CD4-positive, alpha-beta T cell treated with Interleukin-15 for 4 hours (primary cell): ENCODE data around the gene COL6A2.
"Not testable (repeated sequence)": the region's sequence is repeated elsewhere in the genome, so short reads cannot be mapped to it uniquely, and the experiment has no call there.

Source experiments
- DNase-seq: peaks from one replicate; pipeline ENCODE4 v3.0.0-alpha.2; 2020; ENCODE audit warnings: low spot score

COL6A2 gene

DNA sequence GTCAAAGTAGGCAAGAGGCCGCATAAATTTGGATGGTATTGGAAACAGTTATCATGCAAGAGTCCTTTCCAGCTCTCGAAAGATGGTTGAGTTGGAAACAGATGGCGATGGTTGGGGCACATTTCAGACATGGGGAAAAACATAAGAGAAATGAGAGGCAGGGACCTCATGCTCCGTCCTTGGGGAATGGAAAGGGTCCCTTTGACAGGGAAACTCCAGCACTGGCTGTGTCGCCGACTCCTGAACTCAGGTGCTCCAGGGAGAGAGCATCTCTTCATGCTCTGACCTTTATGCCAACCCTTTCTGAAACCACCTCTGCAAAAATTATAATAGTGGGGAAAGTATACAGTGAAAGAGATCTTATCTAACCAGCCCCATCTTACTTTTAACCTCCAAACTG is 36.8 kb upstream of the COL6A2 start:
- no peak for DNase-seq

DNA sequence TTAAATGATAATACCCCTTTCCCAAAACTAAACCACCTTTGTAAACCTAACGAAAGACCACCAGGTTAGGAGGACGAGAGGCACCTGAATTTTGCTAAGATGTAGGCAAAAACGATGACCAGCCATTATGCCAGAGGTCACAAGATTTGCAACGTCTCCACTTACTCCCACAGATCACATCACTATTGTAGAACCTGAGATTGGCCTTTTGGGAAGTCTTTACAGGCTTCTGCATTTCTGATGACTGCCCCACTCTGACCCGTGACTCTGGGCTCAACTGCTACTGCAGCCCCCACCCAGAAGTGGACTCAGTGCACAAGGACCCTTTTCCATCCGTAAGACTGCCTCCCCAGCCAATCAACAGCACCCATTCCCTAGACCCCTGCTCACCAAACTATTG is 36.4 kb upstream of the COL6A2 start:
- no peak for DNase-seq

DNA sequence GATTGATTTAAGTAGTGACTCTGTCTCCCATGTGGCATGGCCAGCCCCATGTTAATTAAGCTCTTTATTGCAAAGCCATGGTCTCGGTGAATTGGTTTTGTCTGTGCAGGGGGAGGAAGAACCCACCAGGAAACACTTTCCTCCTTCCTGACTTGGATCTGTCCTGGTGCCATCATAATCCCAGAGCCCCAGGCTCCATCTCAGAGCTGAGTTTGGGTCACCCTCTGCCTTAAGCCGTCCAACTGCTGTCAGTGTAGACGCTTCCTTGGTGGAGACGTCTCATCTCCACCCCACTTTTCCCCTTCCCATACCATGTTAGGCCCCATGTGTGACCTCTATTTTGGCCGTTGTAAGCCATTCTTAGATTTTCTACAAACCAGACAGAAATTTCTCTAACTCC is 36.0 kb upstream of the COL6A2 start:
- DNase-seq = no peak

DNA sequence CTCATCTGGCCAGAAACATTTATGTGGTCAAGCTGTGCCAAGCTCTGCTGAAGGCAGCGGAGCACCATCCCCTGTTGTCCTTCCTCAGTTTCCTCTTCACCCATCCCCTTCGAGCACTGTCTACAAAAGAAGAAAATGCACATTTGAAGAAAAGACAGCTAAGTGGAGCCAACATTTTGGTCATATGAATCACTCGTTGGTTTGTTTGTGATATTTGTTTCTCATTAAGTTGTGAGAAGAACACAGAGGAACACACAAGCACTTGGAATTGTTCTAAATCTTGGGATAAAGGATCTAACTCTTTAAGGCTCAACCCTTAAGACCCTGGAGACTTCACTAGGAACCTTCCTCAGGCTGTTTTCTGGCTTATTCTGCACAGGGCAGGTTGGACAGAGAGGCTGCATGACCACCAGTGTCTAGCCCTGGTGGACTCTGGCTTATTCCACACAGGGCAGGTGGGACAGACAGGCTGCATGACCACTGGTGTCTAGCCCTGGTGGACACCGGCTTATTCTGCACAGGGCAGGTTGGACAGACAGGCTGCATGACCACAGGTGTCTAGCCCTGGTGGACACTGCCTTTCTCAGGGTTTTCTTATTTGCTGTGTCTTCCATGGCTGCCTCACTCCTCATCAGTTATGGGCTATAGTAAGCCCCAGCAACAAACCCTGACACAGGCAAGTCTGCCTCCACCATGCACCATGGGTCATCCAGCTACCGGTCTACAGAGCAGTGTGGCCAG is 35.3 kb upstream of the COL6A2 start:
- DNase-seq = no peak

DNA sequence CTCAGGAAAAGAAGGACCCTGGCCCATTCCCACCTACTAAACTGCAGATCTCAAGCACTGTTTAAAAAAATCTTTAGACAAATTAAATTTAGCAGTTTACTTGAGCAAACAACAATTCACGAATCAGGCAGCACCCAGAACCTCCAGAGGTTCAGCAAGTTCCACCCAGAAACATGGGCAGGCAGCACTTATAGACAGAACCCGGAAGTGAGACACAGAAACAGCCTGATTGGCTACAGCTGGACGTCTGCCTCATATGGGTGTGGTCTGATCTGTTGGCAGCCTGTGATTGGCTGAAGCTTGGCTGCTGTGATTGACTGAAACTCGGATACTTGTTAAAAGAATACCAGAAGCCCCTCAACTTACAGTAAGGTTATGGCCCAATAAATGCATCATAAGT is 34.7 kb upstream of the COL6A2 start:
- DNase-seq = no peak

DNA sequence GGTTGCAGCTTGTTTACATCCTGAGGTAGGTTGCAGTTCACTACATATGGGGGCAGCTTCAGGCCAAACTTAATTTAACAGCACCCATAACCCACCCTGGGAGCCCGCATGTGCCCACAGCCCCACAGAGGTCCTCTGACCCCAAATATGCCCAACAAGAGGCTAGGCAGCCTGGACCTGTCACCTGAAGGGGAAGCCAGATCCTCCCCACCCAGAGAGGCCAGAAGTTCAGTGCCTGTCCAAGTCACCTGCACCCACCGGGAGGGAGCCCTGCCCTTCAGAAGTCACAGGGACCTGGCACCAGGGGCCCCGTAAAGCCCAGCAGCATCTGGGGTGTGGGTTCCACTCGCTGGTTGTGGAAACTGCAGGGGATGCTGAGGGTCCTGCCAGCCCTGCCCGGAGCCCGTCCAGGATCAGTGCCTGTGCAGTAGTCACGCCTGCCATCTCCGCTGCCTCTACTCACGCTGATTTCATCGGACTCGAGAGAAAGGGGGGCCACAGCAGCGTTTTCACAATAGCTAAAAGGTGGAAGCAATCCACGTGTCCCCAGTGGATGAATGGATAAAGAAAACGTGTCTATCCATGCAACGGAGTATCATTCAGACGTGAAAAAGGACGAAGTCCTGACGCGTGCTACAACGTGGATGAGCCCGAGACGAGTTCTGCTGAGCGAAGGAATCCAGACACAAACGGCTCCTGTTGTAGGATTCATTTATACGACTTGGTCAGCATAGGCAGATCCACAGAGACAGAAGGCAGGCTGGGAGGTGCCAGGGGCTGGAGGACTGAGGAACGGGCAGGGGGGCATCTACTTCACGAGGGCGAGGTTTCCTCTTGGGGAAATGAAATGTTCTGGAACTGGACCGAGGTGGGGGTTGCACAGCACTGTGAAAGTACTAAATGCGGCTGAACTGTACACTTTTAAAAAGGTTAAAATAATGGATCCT is 33.9 kb upstream of the COL6A2 start:
- DNase-seq = no peak

DNA sequence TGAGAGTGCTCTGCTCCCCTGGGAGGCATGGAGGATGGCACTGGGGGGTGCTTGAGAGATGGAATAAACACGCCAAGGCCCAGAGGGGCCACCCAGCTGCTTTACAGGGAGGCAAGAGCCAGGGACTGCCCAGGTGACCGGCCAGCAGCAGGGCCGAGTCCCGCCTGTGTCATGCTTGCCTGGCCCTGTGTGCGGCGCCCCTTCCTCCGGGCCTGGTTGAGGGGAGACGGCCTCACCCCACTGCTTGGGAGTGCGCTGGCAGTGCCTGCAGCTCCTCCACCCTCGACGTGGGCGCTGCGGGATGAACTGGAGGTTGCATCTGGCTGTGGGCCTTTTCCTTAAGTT is 33.1 kb upstream of the COL6A2 start:
- no peak for DNase-seq

DNA sequence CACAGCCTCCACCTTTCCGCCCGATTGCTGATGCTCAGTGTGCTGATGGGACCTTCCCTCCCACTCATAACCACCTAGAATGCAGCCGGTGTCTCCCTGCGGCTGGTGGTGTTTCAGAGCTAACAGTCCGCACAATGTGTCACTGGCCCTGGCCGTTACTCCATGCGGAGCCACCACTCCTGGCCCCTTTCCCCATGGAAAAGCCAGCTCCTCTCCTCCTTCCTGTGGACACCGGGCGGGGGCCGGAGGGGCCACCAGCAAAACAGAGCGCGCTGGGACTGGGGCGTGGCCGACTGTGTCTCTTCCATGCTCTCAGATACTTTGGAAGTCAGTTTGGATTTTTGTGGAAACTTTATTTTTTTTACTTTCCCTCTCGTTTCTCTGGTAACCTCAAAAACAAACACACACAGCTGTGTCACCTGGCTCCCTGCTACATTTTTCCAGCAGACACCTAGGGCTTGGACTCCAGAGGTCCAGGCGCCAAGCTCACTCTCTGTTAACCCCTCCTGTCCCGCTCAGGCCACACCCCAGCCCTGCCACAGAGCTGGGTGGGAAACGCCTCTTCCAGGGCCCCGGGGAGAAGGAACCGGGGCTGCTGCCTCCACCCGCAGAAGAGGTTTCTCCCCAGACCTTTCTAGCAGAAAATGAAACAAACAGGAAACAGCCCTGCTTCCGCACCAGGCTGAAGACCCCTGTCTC is 32.5 kb upstream of the COL6A2 start:
- no peak for DNase-seq

DNA sequence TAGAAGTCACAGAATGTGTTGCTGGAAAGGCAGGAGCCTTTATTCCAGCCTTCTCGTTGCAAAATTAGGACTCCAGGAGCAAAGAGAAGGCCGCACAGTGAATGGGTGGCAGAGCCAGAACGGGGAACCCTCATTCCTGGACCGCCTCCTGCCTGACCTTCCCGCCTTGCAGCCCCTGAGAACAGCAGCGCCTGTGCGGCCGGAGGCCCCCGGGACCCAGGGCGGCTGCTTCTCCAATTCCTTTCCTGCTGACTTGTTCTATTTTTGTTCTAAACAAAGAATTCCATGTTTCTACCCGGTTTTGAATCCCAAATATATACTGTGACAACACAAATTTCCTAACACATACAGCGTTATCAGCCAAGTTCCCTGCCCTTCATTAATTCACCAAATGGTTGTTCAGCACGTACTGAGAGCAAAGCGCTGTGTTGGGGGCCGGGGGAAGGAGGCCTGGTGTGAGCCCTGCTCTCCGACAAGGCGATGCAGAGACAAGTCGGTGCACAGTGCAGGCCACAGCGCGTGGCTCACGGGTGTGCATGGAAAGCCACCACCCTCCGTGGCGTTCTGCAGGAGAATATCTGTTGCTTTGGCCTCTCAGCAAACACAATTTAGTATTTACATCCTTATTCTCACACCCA is 31.9 kb upstream of the COL6A2 start:
- no peak for DNase-seq

DNA sequence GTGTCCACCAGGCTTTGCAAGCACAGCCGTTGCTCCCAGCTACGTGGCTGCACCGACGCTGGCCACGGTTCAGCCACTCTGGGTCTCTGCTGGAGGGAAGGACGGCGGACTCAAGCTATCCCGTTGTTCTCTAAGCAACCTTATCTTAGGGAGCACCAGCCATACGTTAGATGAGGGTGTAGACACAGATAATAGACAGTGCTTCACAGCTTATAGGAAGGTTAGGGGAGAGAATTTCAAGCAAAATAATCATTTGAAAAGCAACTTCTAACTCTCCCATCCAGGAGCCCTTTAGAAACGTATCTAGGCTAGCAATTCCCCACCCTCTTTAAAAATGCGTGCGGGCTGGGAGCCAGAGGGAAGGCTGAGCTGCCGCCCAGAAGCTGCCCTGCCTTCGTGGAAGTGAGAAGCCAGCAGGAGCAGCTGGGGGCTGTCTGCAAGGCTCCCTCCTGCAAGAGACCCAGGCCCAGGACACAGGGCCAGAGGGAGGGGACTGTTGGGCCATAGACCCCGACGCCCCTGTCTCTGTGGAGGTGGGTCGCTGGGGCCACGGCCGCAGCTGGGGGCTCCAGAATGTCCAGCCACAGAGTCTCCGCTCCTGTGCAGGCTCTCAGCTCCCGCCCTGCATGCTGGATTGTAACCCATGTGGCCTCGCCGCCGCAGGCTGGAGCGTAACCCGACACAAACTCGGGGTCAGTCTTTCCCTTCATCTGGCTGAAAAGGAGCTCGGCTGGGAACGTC is 31.2 kb upstream of the COL6A2 start:
- no peak for DNase-seq

DNA sequence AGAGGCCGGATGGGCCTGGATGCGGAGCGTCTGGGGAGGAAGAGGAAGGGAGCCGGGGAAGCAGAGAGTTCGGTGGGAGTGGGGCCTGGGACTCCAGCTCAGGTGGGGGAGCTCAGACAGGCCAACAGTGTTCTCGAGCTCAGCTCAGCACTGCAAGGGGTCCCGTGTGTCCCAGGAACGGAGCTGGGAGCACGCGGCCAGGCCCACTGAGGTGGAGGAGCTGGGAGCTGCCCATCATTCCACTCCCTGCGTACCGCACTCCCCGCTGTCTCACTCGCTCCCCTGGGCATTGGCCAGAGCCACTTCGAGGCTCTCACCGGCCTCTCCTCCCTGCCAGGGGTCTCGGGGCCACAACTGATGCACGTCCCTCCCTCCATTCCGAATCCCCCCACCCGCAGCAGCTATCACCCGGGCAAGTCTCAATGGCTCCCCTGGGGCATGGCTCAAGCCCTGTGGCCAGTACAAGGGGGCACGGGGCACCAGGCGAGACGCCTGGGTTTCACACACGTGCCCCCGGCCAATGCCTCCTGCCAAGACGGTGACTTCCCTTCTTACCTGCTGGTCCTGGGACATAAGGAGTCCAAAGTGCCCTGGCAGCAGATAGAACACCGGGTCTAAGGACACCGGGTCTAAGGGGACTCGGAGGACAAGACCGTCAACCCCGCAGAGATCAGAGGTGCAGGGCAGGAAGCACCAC is 30.3 kb upstream of the COL6A2 start:
- DNase-seq = no peak

DNA sequence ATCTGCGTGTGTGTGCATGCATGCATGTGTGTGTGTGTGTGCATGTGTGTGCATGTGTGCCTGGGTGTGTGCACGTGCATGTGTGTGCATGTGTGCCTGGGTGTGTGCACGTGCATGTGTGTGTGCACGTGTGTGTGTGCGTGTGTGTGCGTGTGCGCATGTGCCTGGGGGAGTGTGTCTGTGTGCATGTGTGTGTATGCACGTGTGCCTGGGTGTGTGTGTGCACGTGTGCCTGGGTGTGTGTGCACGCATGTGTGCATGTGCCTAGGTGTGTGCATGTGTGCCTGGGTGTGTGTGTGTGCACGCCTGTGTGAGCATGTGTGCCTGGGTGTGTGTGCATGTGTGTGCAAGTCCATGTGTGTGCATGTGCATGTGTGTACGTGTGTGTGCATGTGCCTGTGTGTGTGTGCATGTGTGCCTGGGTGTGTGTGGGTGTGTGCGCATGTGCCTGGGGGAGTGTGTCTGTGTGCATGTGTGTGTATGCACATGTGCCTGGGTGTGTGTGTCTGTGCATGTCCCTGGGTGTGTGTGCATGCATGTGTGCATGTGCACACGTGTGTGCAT is 29.3 kb upstream of the COL6A2 start:
- DNase-seq = no peak

DNA sequence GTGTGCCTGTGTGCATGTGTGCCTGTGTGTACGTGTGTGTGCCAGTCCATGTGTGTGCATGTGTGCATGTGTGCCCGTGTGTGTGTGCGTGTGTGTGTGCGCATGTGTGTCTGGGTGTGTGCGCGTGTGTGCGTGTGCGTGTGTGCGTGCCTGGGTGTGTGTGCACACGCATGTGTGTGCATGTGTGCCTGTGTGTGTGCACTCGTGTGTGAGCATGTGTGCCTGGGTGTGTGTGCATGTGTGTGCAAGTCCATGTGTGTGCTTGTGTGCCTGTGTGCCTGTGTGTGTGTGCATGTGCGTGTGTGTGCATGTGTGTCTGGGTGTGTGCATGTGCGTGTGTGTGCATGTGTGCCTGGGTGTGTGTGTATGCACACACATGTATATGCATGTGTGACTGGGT is 28.7 kb upstream of the COL6A2 start:
- no peak for DNase-seq

DNA sequence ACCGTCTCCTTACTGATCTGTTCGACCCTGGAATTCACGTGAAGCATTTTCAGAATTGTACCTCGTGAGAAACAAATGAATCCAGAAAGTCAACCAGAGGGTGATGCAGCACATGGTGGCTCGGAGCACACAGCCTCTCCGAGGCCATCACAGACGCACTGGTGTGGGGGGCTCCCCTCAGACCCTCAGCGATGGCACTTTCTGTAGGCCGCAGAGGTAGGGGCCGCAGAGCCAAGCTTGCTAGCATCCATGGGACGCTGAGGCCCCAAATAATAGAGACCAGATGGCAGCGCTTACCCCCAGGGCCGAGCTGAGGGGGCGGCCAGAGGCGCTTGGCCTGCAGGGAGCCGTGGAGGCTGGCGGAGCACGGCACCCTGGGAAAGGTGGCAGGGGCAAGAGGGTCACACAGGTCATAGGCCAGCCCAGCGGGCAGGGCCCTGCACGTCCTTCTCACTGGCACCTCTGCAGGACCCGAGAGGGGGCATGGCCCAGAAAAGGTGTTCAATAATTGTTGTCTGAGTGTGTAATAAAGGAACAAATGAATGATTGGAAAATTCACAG is 28.1 kb upstream of the COL6A2 start:
- DNase-seq = no peak

DNA sequence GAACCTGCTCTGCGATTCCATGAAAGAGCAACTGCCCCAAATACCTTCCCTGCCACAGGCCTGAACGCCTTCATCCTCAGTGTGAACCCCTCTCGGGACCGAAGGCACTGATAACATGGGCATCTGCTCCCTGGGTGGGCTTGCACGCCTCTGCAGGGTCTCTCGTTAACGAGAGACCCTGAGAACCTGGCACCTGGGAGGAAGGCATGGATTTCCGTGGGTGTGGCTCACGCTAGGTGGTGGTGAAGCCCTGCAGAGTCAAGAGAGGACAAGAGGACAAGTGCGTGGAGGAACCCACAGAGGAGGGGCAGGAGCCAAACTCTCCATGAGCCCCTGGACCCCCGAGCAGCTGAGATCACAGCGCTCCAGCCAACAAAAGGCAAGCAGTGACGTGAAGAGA is 26.8 kb upstream of the COL6A2 start:
- no peak for DNase-seq

DNA sequence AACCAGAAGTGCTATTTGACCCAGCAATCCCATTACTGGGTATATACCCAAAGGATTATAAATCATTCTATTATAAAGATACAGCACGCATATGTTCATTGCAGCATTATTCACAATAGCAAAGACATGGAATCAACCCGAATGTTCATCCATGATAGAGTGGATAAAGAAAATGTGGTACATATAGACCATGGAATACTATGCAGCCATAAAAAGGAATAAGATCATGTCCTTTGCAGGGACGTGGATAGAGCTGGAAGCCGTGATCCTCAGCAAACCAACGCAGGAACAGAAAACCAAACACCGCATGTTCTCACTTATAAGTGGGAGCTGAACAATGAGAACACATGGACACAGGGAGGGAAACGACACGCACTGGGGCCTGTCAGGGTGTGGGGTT is 21.2 kb upstream of the COL6A2 start:
- not testable (repeated sequence) for DNase-seq

DNA sequence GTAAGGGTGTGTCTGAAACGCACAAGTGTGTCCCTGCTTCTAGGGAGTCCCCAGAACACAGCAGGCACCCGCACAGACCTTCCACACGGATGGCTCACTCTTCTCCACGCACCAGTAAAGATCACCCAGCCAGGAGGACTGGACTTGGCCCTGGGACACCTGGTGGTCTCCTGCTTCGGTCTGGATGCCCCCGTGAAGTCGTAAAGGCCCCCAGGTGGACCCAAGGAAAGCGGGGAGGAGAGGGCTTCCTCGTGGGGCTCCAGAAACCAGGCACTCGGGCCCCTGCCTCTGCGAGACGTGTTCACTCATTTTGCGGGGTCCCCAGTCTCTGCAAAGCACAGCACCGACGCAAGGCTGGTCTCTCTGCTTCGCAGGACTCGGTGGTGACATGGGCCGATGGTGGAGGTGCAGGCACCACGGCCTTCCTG is 20.2 kb upstream of the COL6A2 start:
- DNase-seq = no peak

DNA sequence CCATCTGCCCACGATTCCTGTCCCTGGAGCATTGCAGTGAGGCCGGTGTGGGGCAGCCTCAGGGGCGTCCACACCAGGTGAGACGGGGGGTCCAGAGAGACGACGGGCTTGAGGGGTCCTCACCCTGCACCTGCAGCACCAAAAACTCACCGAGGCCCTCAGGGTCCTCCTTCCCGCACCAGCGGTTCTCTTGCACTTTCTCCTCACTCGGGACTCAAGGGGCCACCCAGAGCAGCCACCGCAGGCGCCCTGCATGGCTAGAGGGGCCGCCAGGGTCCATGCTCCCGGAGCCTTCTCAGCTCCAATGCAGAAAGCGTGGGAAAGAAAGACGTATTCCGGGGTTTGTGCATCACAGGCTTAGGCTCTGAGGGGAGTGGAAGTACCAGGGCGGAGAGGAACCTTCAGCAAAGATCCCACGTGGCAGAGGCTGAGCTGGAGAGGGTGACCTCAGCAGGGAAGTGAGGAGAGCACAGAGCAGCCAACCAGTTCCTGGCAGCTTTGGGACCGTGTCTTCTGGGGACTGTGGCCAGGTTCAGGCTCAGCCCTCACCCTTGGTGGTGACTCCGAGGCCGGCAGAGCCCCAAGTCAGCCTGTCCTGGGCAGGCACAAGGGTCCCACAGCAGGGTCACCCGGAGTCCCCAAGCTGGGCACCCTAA is 19.5 kb upstream of the COL6A2 start:
- no peak for DNase-seq

DNA sequence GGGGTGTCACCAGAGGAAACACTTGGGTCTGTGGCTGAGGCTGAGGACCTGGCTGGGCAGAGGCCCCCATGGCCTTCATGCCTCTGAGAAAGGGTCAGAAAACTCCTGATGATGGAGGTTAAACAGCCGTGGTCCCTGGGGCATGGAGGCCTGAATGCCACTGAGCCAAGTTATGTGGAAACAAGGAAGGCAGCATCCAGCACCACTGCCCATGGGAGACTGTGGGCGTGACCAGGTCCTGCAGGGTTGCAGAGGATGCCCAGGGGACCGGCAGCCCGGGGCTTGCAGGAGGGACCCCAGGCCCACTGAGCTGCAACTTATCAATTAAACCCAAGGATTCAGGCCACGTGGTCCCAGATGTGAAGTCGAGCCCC is 18.9 kb upstream of the COL6A2 start:
- DNase-seq = no peak
